ENCODE results near the gene IQCK.
"Not testable (repeated sequence)": the region's sequence is repeated elsewhere in the genome, so short reads cannot be mapped to it uniquely, and the experiment has no call there.

IQCK gene

GRCh38 chr16:19757026-19757425 lies 39.0 kb downstream of the IQCK start:
- no peak for DNase-seq (ENCODE audit: low read depth in 2 of 2)

GRCh38 chr16:19757762-19758595 lies 39.9 kb downstream of the IQCK start:
- no peak for DNase-seq (ENCODE audit: low read depth in 2 of 2)

GRCh38 chr16:19760356-19761060 lies 42.4 kb downstream of the IQCK start:
- no peak for DNase-seq (ENCODE audit: low read depth in 2 of 2)

GRCh38 chr16:19765860-19766553 lies 47.9 kb downstream of the IQCK start:
- DNase-seq (ENCODE audit: low read depth in 2 of 2): no peak

- no peak for DNase-seq (ENCODE audit: low read depth in 2 of 2)
These were observed 48.4 kb downstream of the IQCK start for GRCh38 chr16:19766554-19766884.

- no peak for DNase-seq (ENCODE audit: low read depth in 2 of 2)
These were observed 48.9 kb downstream of the IQCK start for GRCh38 chr16:19766988-19767387.

GRCh38 chr16:19767497-19767896 lies 49.4 kb downstream of the IQCK start:
- no peak for DNase-seq (ENCODE audit: low read depth in 2 of 2)

- DNase-seq (ENCODE audit: low read depth in 2 of 2): no peak
These were observed 51.2 kb downstream of the IQCK start for GRCh38 chr16:19769239-19769638.

GRCh38 chr16:19771040-19771439 lies 53.0 kb downstream of the IQCK start:
- DNase-seq (ENCODE audit: low read depth in 2 of 2): no peak

GRCh38 chr16:19771796-19772195 lies 53.7 kb downstream of the IQCK start:
- DNase-seq (ENCODE audit: low read depth in 2 of 2): no peak

GRCh38 chr16:19774024-19774423 lies 56.0 kb downstream of the IQCK start:
- no peak for DNase-seq (ENCODE audit: low read depth in 2 of 2)

GRCh38 chr16:19776147-19776546 lies 58.1 kb downstream of the IQCK start:
- DNase-seq (ENCODE audit: low read depth in 2 of 2): no peak

GRCh38 chr16:19776565-19776964 lies 58.5 kb downstream of the IQCK start:
- DNase-seq (ENCODE audit: low read depth in 2 of 2): no peak

GRCh38 chr16:19780321-19780720 lies 62.2 kb downstream of the IQCK start:
- no peak for DNase-seq (ENCODE audit: low read depth in 2 of 2)

GRCh38 chr16:19781226-19781625 lies 63.2 kb downstream of the IQCK start:
- no peak for DNase-seq (ENCODE audit: low read depth in 2 of 2)

- no peak for DNase-seq (ENCODE audit: low read depth in 2 of 2)
These were observed 65.5 kb downstream of the IQCK start for GRCh38 chr16:19783363-19784182.

GRCh38 chr16:19784183-19784736 lies 66.2 kb downstream of the IQCK start:
- DNase-seq (ENCODE audit: low read depth in 2 of 2): no peak

GRCh38 chr16:19785081-19785480 lies 67.0 kb downstream of the IQCK start:
- no peak for DNase-seq (ENCODE audit: low read depth in 2 of 2)

- no peak for DNase-seq (ENCODE audit: low read depth in 2 of 2)
These were observed 67.5 kb downstream of the IQCK start for GRCh38 chr16:19785512-19786130.

GRCh38 chr16:19801369-19801768 lies 83.3 kb downstream of the IQCK start:
- not testable (repeated sequence) for DNase-seq (ENCODE audit: low read depth in 2 of 2)

GRCh38 chr16:19801824-19802223 lies 83.8 kb downstream of the IQCK start:
- not testable (repeated sequence) for DNase-seq (ENCODE audit: low read depth in 2 of 2)

Data from stimulated activated CD8-positive, alpha-beta memory T cell treated with anti-CD3 and anti-CD28 coated beads, Interleukin-7, amount 100 ng/mL, for 1 hour (primary cell).